ENCODE measurements around the gene OXA1L. TPM values are rescaled to one million over a fixed set of nuclear protein-coding genes. Genes with fewer than 3 reads are reported as not detected.

OXA1L gene
- total and polyA plus RNA-seq, 4 donors = 81.3 to 99.8 (median 97.2) TPM

DNA sequence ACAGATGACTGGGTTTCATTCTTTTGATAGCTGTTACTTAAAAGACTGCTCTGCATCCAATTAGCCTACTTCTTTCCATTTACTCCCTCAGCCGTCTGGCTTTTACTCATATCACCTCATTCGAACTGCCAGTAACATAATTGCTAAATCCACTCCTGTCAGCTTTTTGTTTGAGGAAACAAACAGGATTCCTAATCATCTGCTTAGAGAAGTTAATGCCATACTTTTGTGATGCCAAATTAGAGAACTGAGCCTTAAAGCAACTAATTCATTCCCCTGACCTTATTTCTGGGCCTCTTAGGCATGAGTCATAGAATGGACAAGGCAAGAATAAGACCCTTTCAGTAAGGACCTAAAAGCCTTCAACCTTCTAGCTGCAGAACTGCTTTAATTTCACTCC lies 2.9 kb downstream of the OXA1L start:
- peaks cover 0 to 16% (median 8%) of the 10 kb centered on the region in 5 donors for H3K4me1 ChIP-seq (ENCODE audit: control insufficient read depth in 5 of 5, insufficient read depth in 5 of 5, low read length in 5 of 5)
- no peaks in the 10 kb centered on the region for H3K9me3 ChIP-seq (ENCODE audit: control insufficient read depth in 4 of 4, insufficient read depth in 3 of 4, low read length in 3 of 4)
- no peak overlapping the region for H3K4me3 ChIP-seq
- ATAC-seq (ENCODE audit: insufficient read depth, low FRiP score) = no peak
- DNase-seq = no peak
- TF ChIP-seq, protein P1, sequence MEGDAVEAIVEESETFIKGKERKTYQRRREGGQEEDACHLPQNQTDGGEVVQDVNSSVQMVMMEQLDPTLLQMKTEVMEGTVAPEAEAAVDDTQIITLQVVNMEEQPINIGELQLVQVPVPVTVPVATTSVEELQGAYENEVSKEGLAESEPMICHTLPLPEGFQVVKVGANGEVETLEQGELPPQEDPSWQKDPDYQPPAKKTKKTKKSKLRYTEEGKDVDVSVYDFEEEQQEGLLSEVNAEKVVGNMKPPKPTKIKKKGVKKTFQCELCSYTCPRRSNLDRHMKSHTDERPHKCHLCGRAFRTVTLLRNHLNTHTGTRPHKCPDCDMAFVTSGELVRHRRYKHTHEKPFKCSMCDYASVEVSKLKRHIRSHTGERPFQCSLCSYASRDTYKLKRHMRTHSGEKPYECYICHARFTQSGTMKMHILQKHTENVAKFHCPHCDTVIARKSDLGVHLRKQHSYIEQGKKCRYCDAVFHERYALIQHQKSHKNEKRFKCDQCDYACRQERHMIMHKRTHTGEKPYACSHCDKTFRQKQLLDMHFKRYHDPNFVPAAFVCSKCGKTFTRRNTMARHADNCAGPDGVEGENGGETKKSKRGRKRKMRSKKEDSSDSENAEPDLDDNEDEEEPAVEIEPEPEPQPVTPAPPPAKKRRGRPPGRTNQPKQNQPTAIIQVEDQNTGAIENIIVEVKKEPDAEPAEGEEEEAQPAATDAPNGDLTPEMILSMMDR (IDR thresholded peaks at IDR 0.05; ENCODE audit: control extremely low read depth, extremely low read depth) = no peak
- peaks cover 22 to 47% (median 43%) of the 10 kb centered on the region in 4 donors for H3K36me3 ChIP-seq (ENCODE audit: control insufficient read depth in 4 of 4, insufficient read depth in 4 of 4, low read length in 4 of 4)
- WGBS, 2 donors = 78 to 88% methylated on average over 2 of the region's 2 CpGs
- no peaks in the 10 kb centered on the region for H3K27me3 ChIP-seq (ENCODE audit: control insufficient read depth in 3 of 3, insufficient read depth in 3 of 3, low read length in 2 of 3)
- no peak overlapping the region for H3K9ac ChIP-seq (ENCODE audit: insufficient read depth in 1 of 2, low read length in 2 of 2)
- H3K27ac ChIP-seq (ENCODE audit: low read depth in 1 of 2, low read length in 1 of 2) = no peak overlapping the region

DNA sequence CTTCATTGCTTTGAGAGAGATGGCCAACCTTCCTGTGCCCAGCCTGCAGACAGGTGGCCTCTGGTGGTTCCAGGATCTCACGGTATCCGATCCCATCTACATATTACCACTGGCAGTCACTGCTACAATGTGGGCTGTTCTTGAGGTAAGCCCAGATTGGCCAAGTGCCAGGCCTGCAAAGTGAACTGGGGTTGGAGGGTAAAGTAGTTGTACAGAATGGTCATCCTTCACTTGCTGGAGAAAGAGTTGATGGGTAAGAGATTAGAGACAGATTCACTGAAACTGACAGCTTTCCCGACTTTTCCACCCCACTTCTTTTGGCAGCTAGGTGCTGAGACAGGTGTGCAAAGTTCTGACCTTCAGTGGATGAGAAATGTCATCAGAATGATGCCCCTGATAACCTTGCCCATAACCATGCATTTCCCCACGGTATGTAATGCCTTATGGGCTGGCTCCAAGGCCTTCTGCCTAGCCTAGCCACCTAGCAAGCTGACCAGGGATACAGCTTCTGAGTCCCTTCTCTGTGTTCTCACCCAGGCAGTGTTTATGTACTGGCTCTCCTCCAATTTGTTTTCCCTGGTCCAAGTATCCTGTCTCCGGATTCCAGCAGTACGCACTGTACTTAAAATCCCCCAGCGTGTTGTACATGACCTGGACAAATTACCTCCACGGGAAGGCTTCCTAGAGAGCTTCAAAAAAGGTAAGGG lies 4.1 kb downstream of the OXA1L start:
- 84 to 89% methylated on average over 8 of the region's 8 CpGs for WGBS, 2 donors

DNA sequence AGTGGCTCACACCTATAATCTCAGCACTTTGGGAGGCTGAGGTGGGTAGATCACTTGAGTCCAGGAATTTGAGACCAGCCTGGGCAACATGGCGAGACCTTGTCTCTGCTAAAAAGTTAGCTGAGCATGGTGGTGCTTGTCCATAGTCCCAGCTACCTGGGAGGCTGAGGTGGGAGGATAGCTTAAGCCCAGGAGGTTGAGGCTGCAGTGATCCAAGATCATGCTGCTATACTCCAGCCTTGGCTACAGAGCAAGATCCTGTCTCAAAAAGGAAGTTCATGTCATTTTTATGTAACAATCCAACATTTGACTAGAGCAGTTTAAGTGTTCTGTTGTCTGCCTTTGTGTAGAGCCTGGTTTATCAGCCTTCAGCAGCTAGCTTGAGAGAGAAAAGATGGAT lies 6.2 kb downstream of the OXA1L start:
- Histone ChIP-seq H3K4me1 (ENCODE audit: control insufficient read depth in 5 of 5, insufficient read depth in 5 of 5, low read length in 5 of 5) (peaks cover 0 to 7% (median 3%) of the 10 kb centered on the region in 5 donors), H3K4me3 (no peak overlapping the region), H3K9ac (ENCODE audit: insufficient read depth in 1 of 2, low read length in 2 of 2) (no peak overlapping the region), H3K27ac (ENCODE audit: low read depth in 1 of 2, low read length in 1 of 2) (no peak overlapping the region), H3K9me3 (ENCODE audit: control insufficient read depth in 4 of 4, insufficient read depth in 3 of 4, low read length in 3 of 4) (no peaks in the 10 kb centered on the region), H3K27me3 (ENCODE audit: control insufficient read depth in 3 of 3, insufficient read depth in 3 of 3, low read length in 2 of 3) (no peaks in the 10 kb centered on the region), H3K36me3 (ENCODE audit: control insufficient read depth in 4 of 4, insufficient read depth in 4 of 4, low read length in 4 of 4) (peaks cover 22 to 51% (median 42%) of the 10 kb centered on the region in 4 donors)
- ATAC-seq (ENCODE audit: insufficient read depth, low FRiP score) = no peak
- DNase-seq = no peak
- WGBS, 2 donors = 90 to 100% methylated on average over 1 of the region's 1 CpG
- TF ChIP-seq, protein P1 (IDR thresholded peaks at IDR 0.05; ENCODE audit: control extremely low read depth, extremely low read depth) = no peak

More for the DNA sequence above, 4.1 kb downstream of the OXA1L start:
- TF ChIP-seq, protein P1 (IDR thresholded peaks at IDR 0.05; ENCODE audit: control extremely low read depth, extremely low read depth) = no peak
- Histone ChIP-seq H3K4me3 (no peak overlapping the region), H3K4me1 (ENCODE audit: control insufficient read depth in 5 of 5, insufficient read depth in 5 of 5, low read length in 5 of 5) (peaks cover 0 to 16% (median 8%) of the 10 kb centered on the region in 5 donors), H3K9ac (ENCODE audit: insufficient read depth in 1 of 2, low read length in 2 of 2) (no peak overlapping the region), H3K9me3 (ENCODE audit: control insufficient read depth in 4 of 4, insufficient read depth in 3 of 4, low read length in 3 of 4) (no peaks in the 10 kb centered on the region), H3K27ac (ENCODE audit: low read depth in 1 of 2, low read length in 1 of 2) (no peak overlapping the region), H3K36me3 (ENCODE audit: control insufficient read depth in 4 of 4, insufficient read depth in 4 of 4, low read length in 4 of 4) (peaks cover 22 to 51% (median 44%) of the 10 kb centered on the region in 4 donors), H3K27me3 (ENCODE audit: control insufficient read depth in 3 of 3, insufficient read depth in 3 of 3, low read length in 2 of 3) (no peaks in the 10 kb centered on the region)
- ATAC-seq (ENCODE audit: insufficient read depth, low FRiP score) (no peak), DNase-seq (no peak)

Measured in lung (tissue), 12 donors.